C1 segment of cervical spinal cord (tissue), 14 donors: ENCODE data around the gene C5orf34.
"Not testable (repeated sequence)": the region's sequence is repeated elsewhere in the genome, so short reads cannot be mapped to it uniquely, and the experiment has no call there.

ENCODE experiments used
- DNase-seq, 14 donors: peaks; one replicate each; lab custom pipeline; 2025; lab: John Stamatoyannopoulos, UW

Gene C5orf34

GRCh38 chr5:43514816-43515677 lies at the start of gene C5orf34:
TSS of gene C5orf34 (minus strand) at chr5:43515148. CDS start at chr5:43509339, 5,809 bp downstream.
- DNase-seq: peak; percentile 32 to 95 (median 84)

- no peak for DNase-seq
Observed at GRCh38 chr5:43564289-43564850, 49.4 kb upstream of the C5orf34 start.

DNA sequence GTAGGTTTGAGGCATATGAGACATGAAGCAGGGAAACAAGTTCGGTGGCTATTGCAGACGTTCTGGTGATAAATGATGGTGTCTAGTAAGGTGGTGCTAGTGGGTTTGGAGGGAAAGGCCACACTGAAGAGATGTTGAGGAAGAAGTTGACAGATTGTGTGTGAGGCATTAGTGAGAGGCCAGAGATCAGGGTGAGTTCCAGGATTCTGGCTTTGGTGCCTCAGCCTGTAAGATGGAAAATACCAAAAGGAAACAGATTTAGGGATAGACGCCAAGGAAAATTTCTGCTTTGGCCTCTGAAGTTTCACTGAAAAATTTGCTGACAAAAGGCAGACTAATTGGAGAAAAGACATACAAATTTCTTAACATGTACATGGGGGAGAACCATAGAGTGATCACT lies 48.4 kb upstream of the C5orf34 start:
- no peak for DNase-seq

- no peak for DNase-seq
Observed at GRCh38 chr5:43561356-43561755, 46.4 kb upstream of the C5orf34 start.

DNA sequence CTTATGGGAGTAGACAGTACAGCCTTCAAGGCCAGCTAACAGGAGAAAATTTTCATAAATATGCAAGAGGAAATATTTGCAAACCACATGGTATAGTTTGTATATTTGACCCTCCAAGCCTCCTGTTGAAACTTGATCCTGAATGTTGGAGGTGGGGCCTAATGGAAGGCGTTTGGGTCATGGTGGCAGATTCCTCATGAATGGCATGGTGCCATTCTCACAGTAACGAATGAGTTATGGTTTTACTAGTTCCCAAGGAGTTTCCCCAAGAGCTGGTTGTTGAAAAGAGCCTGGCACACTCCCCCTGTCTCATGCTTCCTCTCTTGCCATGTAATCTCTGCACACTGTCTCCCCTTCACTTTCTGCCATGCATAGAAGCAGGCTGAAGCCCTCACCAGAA lies 45.2 kb upstream of the C5orf34 start:
- DNase-seq: no peak

DNA sequence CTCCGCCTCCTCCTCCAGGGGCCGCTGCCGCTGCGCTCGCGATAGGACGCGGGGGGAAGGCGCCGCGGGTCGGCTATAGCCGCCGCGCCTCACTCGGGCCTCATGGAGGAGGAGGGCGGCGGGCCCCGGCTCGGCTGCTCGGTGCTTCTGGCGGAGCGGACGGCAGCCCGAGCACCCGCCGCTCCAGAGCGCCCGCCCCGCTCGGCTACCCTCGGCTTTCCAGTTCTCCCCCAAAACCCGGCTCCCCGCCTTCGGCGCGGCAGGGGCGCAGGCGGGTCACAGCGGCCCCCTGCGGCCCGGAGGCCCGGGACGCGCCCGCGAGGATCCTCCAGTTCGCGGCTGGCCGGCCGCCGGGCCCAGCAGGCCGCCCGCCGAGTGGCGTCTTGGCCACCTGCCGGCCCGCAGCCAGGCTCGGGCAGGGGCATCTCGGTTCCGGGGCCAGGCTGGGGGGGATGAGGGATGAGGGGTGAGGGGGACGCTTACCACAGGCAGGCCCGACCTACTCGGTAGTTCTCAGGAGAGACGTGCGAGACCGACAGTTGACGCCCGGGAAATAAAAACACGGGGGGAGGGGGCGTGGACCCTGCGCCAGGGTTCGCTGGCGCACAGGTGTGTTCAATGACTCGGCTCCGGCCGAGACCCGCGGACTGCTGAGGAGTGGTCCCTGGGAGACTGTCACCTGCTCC lies 42.1 kb upstream of the C5orf34 start, which contains the start of gene PAIP1:
Gene PAIP1 (minus strand): TSS at position 221 of the 686 bp plus-strand sequence. CDS start 231 bp downstream, outside the sequence.
- DNase-seq: peak in 13 of 14 donors; percentile 20 to 90 (median 80)

GRCh38 chr5:43556607-43556856 lies 41.6 kb upstream of the C5orf34 start:
- peak in 1 of 14 donors; percentile 78 for DNase-seq

DNA sequence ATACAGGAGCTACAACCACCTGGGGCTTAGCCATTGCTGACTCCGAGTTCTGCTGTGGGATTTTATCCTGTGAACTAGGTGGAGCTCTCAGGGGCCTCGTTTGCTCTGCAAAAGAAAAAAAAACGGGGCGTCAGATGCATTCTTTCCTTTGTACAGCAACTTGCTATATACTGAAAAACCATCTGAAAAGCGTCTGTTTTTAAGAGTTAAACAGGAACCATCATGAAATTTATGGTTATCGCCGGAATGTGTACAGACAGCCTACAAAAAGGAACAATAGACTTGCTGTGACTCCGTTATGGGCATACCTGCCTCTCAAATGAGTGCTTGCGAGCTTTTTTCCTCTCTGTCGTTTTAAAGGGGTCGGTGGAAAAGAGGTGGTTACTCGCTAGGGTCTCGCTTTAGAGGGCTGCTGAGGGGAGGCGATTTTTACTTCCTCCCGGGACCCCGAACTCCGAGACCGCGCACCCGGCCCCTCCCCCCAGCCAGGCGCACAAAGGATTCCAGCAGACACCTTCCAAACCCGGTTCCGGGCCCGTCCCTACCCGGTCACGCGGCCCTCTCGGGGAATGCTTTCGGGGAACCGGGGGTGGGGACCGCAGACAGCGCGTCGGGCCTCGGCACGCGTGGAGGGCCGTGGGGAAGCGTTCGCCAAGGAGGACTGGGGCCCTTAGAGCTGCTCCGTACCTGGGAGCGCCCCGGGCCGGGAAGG lies 41.1 kb upstream of the C5orf34 start:
- peak in 13 of 14 donors; percentile 1 to 78 (median 52) for DNase-seq

- no peak for DNase-seq
Observed at GRCh38 chr5:43554497-43554896, 39.5 kb upstream of the C5orf34 start.

- DNase-seq: no peak
Observed at GRCh38 chr5:43553381-43553780, 38.4 kb upstream of the C5orf34 start.

GRCh38 chr5:43551731-43552130 lies 36.8 kb upstream of the C5orf34 start:
- no peak for DNase-seq

DNA sequence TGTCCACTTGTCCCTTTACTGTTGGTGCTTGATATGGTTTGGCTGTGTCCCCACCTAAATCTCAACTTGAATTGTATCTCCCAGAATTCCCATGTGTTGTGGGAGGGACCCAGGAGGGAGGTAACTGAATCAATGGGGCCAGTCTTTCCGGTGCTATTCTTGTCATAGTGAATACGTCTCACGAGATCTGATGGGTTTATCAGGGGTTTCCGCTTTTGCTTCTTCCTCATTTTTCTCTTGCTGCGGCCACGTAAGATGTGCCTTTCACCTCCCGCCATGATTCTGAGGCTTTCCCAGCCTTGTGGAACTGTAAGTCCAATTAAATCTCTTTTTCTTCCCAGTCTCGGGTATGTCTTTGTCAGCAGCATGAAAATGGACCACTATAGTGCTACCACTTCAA lies 34.3 kb upstream of the C5orf34 start:
- DNase-seq: not testable (repeated sequence)

- DNase-seq: no peak
Observed at GRCh38 chr5:43548358-43548757, 33.4 kb upstream of the C5orf34 start.

- DNase-seq: no peak
Observed at GRCh38 chr5:43547532-43547931, 32.6 kb upstream of the C5orf34 start.

DNA sequence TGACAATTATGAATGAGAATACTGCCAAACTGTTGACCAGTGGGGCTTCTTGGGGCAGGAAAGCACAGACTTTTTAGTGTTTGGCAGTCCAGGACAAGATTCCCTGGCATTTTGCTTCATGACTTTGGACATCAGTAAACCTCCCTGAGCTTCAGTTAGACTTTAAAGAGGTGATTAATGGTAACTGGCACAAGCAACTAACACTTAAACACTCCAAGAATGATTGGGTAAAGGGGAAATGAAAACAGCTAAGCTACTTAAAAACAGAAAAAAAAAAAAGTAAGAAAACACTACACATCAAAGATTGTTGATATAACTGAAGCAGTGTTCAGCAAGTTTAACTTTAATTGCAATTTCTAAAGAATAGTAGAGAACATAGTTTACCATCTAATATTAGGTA lies 28.5 kb upstream of the C5orf34 start:
- DNase-seq: no peak

- no peak for DNase-seq
Observed at GRCh38 chr5:43540746-43541145, 25.8 kb upstream of the C5orf34 start.

DNA sequence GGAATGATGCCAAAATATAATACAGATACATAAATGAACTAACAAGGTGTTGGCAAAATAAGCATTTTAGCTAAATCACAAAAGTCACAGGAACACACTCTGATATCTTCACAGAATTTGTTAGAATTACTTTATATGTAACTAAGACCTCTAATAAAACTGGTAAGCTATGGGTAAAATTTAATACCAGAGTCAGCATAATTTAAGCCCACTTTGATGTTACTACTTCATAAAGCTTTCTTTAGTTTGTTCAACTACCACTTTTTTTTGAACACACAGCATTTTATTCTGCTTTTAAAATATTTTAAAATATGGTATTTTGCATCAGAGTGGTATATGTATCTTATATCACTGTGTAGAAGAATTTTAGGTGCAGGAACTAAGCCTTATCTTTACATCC lies 22.0 kb upstream of the C5orf34 start:
- no peak for DNase-seq

GRCh38 chr5:43533646-43534045 lies 18.7 kb upstream of the C5orf34 start:
- DNase-seq: no peak

DNA sequence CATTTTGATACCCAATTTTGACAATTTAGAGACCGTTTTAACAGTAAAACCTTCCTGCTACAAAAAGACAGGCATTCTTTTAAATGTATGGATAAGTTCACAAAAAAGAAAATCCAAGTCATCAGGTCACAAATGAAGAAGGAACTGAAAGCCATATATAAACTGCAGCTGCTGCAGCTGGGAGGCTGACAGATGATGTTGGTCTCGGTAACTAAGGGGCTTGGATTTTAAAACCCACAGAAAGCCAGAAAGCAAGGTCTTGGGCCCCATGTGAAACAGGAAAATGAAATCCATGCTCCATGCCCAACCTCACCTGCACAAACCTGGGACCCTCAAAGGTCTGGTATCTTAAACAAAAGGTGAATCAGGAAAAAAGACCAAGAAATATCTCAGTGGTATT lies 15.7 kb upstream of the C5orf34 start:
- DNase-seq: no peak

- DNase-seq: no peak
Observed at GRCh38 chr5:43523662-43524072, 8.7 kb upstream of the C5orf34 start.

- DNase-seq: no peak
Observed at GRCh38 chr5:43520615-43521014, 5.7 kb upstream of the C5orf34 start.

GRCh38 chr5:43515678-43516048 lies 715 bp upstream of the C5orf34 start:
- peak in 1 of 14 donors; percentile 4 for DNase-seq
